ENCODE data around the gene WNK2.

WNK2 gene

GRCh38 chr9:93368437-93368836 lies 184.5 kb downstream of the WNK2 start:
- no peak overlapping the region for H3K4me2 ChIP-seq (ENCODE audit: low read length)
- peaks cover 4% of the 10 kb centered on the region; the same call in 1 of the 2 replicates for H3K27me3 ChIP-seq (ENCODE audit: low read depth, low read length)
- H3K9me3 ChIP-seq (ENCODE audit: insufficient read depth, low read length): no peaks in the 10 kb centered on the region
- no peaks in the 10 kb centered on the region for H3K4me1 ChIP-seq (ENCODE audit: low read length)
- no peaks in the 10 kb centered on the region for H3K79me2 ChIP-seq (ENCODE audit: low read length)
- no peak overlapping the region for H3K9ac ChIP-seq (ENCODE audit: low read length)
- H3K4me3 ChIP-seq (ENCODE audit: low read length): no peak overlapping the region
- no peak overlapping the region for H3K27ac ChIP-seq (ENCODE audit: low read length)
- TF ChIP-seq, protein P1, sequence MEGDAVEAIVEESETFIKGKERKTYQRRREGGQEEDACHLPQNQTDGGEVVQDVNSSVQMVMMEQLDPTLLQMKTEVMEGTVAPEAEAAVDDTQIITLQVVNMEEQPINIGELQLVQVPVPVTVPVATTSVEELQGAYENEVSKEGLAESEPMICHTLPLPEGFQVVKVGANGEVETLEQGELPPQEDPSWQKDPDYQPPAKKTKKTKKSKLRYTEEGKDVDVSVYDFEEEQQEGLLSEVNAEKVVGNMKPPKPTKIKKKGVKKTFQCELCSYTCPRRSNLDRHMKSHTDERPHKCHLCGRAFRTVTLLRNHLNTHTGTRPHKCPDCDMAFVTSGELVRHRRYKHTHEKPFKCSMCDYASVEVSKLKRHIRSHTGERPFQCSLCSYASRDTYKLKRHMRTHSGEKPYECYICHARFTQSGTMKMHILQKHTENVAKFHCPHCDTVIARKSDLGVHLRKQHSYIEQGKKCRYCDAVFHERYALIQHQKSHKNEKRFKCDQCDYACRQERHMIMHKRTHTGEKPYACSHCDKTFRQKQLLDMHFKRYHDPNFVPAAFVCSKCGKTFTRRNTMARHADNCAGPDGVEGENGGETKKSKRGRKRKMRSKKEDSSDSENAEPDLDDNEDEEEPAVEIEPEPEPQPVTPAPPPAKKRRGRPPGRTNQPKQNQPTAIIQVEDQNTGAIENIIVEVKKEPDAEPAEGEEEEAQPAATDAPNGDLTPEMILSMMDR (IDR thresholded peaks at IDR 0.05; ENCODE audit: low read depth, low read length): no peak
- TF ChIP-seq EZH2phosphoT487 (IDR thresholded peaks at IDR 0.05; ENCODE audit: low read depth): no peak
- H2AFZ ChIP-seq (ENCODE audit: low read depth, low read length): no peak overlapping the region
- no peaks in the 10 kb centered on the region for H4K20me1 ChIP-seq (ENCODE audit: insufficient read depth, low read length)
- no peaks in the 10 kb centered on the region for H3K36me3 ChIP-seq (replicated peaks; ENCODE audit: low read depth, low read length)

GRCh38 chr9:93369686-93370085 lies 185.7 kb downstream of the WNK2 start:
- TF ChIP-seq, protein P1 (IDR thresholded peaks at IDR 0.05; ENCODE audit: low read depth, low read length): no peak
- TF ChIP-seq EZH2phosphoT487 (IDR thresholded peaks at IDR 0.05; ENCODE audit: low read depth): no peak
- no peaks in the 10 kb centered on the region for H3K36me3 ChIP-seq (replicated peaks; ENCODE audit: low read depth, low read length)
- H3K9ac ChIP-seq (ENCODE audit: low read length): no peak overlapping the region
- H3K27ac ChIP-seq (ENCODE audit: low read length): no peak overlapping the region
- H3K27me3 ChIP-seq (ENCODE audit: low read depth, low read length): peaks cover 4% of the 10 kb centered on the region; the same call in 1 of the 2 replicates
- H3K79me2 ChIP-seq (ENCODE audit: low read length): no peaks in the 10 kb centered on the region
- H3K4me3 ChIP-seq (ENCODE audit: low read length): no peak overlapping the region
- H3K4me1 ChIP-seq (ENCODE audit: low read length): no peaks in the 10 kb centered on the region
- H3K4me2 ChIP-seq (ENCODE audit: low read length): no peak overlapping the region
- H3K9me3 ChIP-seq (ENCODE audit: insufficient read depth, low read length): no peaks in the 10 kb centered on the region
- H4K20me1 ChIP-seq (ENCODE audit: insufficient read depth, low read length): no peaks in the 10 kb centered on the region
- H2AFZ ChIP-seq (ENCODE audit: low read depth, low read length): no peak overlapping the region

Measured in OCI-LY3 (cell line).